ENCODE measurements around the gene CHST8.

Gene CHST8

DNA sequence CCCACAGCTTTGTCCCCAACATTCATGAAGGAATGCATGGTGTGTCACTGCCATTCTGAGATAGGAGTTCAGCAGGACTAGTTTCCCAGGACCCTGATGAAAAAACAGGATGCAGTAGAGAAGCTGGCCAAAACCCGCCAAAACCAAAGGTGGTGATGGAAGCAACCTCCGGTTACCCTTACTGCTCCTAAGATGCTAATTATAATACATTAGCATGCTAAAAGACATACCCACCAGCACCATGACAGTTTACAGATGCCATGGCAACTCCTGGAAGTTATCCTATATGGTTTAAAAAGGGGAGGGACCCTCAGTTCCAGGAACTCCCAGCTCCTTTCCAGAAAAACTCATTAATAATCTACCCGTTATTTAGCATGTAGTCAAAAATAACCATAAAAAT lies 115.0 kb downstream of the CHST8 start:
- no peak overlapping the region for H3K4me3 ChIP-seq (ENCODE audit: low read depth, low read length)
- in situ Hi-C loops (cut with HindIII; ENCODE audit: low sequenced_read_pairs), result no loop called here
- TF ChIP-seq, protein P1, sequence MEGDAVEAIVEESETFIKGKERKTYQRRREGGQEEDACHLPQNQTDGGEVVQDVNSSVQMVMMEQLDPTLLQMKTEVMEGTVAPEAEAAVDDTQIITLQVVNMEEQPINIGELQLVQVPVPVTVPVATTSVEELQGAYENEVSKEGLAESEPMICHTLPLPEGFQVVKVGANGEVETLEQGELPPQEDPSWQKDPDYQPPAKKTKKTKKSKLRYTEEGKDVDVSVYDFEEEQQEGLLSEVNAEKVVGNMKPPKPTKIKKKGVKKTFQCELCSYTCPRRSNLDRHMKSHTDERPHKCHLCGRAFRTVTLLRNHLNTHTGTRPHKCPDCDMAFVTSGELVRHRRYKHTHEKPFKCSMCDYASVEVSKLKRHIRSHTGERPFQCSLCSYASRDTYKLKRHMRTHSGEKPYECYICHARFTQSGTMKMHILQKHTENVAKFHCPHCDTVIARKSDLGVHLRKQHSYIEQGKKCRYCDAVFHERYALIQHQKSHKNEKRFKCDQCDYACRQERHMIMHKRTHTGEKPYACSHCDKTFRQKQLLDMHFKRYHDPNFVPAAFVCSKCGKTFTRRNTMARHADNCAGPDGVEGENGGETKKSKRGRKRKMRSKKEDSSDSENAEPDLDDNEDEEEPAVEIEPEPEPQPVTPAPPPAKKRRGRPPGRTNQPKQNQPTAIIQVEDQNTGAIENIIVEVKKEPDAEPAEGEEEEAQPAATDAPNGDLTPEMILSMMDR (IDR thresholded peaks at IDR 0.05; ENCODE audit: low read depth, low read length, missing control alignments), result no peak
- no peak for DNase-seq (ENCODE audit: low read depth)

- DNase-seq (ENCODE audit: low read depth), result no peak
- no peak overlapping the region for H3K4me3 ChIP-seq (ENCODE audit: low read depth, low read length)
- in situ Hi-C loops (cut with HindIII; ENCODE audit: low sequenced_read_pairs), result no loop called here
- TF ChIP-seq, protein P1 (IDR thresholded peaks at IDR 0.05; ENCODE audit: low read depth, low read length, missing control alignments), result no peak
These were observed 116.1 kb downstream of the CHST8 start for GRCh38 chr19:33737681-33738371.

DNA sequence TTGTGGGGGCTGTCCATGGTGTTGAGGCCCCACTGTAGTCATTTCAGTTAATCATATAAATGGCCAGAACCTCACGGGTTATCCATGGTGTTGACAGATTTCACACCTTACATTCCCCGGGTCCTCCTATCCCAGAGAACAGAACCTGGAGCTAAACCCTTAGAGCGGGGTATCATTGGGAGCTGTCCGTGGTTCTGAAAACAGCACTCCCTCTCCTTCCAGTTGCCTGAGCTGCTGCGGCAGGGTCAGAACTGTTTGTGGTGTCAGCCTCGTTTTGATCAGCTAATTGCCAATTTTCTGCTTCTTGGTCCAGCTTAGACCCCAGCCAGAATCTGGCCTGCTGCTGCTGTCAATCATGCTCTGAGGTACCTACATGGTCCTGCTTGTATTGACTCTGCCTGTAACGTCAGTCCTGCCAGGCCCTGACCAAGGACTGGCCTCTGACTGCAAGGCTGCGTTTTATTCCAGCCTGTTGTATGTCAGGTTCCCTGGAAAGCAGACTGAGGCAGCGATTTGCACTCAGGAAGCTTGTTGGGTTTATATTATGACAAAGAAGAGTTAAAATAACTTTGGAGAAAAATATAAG lies 119.2 kb downstream of the CHST8 start:
- in situ Hi-C loops (cut with HindIII; ENCODE audit: low sequenced_read_pairs), result loop anchor here (10.0 kb wide), 1 partner anchor 124 kb away; no protein-coding TSS in a partner anchor
- DNase-seq (ENCODE audit: low read depth), result peak; percentile 20
- H3K4me3 ChIP-seq (ENCODE audit: low read depth, low read length), result no peak overlapping the region
- TF ChIP-seq, protein P1 (IDR thresholded peaks at IDR 0.05; ENCODE audit: low read depth, low read length, missing control alignments), result no peak

DNA sequence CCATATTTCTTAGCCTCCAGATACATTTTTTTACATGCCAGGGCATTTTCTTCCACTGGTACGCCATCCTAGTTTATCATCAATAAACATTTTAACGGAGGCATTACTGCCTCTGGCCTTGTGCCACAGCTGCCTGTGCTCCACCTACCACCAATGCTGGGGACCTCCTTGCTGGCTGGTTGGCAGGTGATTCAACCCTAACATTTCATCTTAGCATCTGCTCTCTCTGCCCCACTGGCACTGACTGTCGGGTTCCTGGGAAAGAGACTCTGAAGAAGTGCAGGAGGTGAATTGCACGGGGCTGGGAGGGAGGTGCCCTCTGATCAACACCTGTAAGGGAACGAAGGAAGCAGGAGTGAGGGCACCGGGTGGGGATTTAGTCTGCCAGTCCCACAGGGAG lies 123.5 kb downstream of the CHST8 start:
- in situ Hi-C loops (cut with HindIII; ENCODE audit: low sequenced_read_pairs), result loop anchor here (10.0 kb wide), 1 partner anchor 120 kb away; no protein-coding TSS in a partner anchor
- TF ChIP-seq, protein P1 (IDR thresholded peaks at IDR 0.05; ENCODE audit: low read depth, low read length, missing control alignments), result no peak
- H3K4me3 ChIP-seq (ENCODE audit: low read depth, low read length), result no peak overlapping the region
- no peak for DNase-seq (ENCODE audit: low read depth)

- TF ChIP-seq, protein P1 (IDR thresholded peaks at IDR 0.05; ENCODE audit: low read depth, low read length, missing control alignments), result no peak
These were observed 124.4 kb downstream of the CHST8 start for GRCh38 chr19:33746159-33746558.

GRCh38 chr19:33747273-33747672 lies 125.5 kb downstream of the CHST8 start:
- no peak overlapping the region for H3K4me3 ChIP-seq (ENCODE audit: low read depth, low read length)
- TF ChIP-seq, protein P1 (IDR thresholded peaks at IDR 0.05; ENCODE audit: low read depth, low read length, missing control alignments), result no peak
- no peak for DNase-seq (ENCODE audit: low read depth)
- in situ Hi-C loops (cut with HindIII; ENCODE audit: low sequenced_read_pairs), result loop anchor here (10.0 kb wide), 1 partner anchor 118 kb away; no protein-coding TSS in a partner anchor

More at GRCh38 chr19:33746159-33746558, 124.4 kb downstream of the CHST8 start:
- DNase-seq (ENCODE audit: low read depth), result no peak
- in situ Hi-C loops (cut with HindIII; ENCODE audit: low sequenced_read_pairs), result loop anchor here (10.0 kb wide), 1 partner anchor 119 kb away; no protein-coding TSS in a partner anchor
- H3K4me3 ChIP-seq (ENCODE audit: low read depth, low read length), result no peak overlapping the region
